HepG2 (cell line): ENCODE results near the gene ABHD12. TPM values are rescaled to one million over a fixed set of nuclear protein-coding genes. Genes with fewer than 3 reads are reported as not detected.

Experiments used
- polyA plus RNA-seq, 8 experiments: library from polyadenylated mRNA; depleted of rRNA in 3 of 8; stranded (reverse) in 7 of 8; unstranded in 1 of 8; fragments of >200 nt; fragmentation: Illumina TruSeq in 4 of 8; extraction: Trizol in 4 of 8; gene quantifications; 2 replicates each; pipeline versions ENCODE4 v1.2.1 to v1.2.3, GENCODE V29; 2011 to 2016; ENCODE audit warnings: low read depth in 4 of 8, missing spikeins in 1 of 8, mixed read lengths in 1 of 8; ENCODE audit not compliant: insufficient read depth in 1 of 8
- small RNA-seq, 3 experiments: library from RNA; depleted of rRNA; stranded (forward); fragments of <200 nt; gene quantifications; one replicate each; pipeline ENCODE3, GENCODE V24; 2012; ENCODE audit warnings: low read depth in 2 of 3, low replicate concordance in 1 of 3; ENCODE audit not compliant: insufficient read length in 3 of 3, insufficient read depth in 2 of 3
- total RNA-seq, 5 experiments: library from RNA; depleted of rRNA; stranded (reverse); fragments of >200 nt; fragmentation: Illumina TruSeq; extraction: Trizol; gene quantifications; 2 replicates each; pipeline ENCODE4 v1.2.3, GENCODE V29; 2016; ENCODE audit warnings: low read depth in 1 of 5

Gene ABHD12
- total and polyA plus RNA-seq, 2 of the 13 experiments (the other 11 are each of a cell fraction or from before 2014, with no cell fraction given) = 23.5 to 72.1 TPM

Small RNAs within 50 kb of the gene (small RNA-seq; reads per million reads assigned to genes)
- gene AL121772.2 = 0 reads per million in 3 experiments

Other genes with a start within 250 kb of the ABHD12 start
- 98.4 and 164 TPM in 2 replicates for gene ENTPD6, start 195.1 kb downstream of the ABHD12 start, total RNA-seq (2016; rRNA removed; fragmentation: Illumina TruSeq; extraction: Trizol)
- 172 and 221 TPM in 2 replicates for gene ENTPD6, start 195.1 kb downstream of the ABHD12 start, polyA plus RNA-seq (2011; rRNA removed)
- 82.0 and 86.3 TPM in 2 replicates for gene PYGB, start 142.8 kb downstream of the ABHD12 start, total RNA-seq (2016; rRNA removed; fragmentation: Illumina TruSeq; extraction: Trizol)
- 24.2 and 37.5 TPM in 2 replicates for gene PYGB, start 142.8 kb downstream of the ABHD12 start, polyA plus RNA-seq (2011; rRNA removed)
- 59.9 and 74.6 TPM in 2 replicates for gene GINS1, start 16.8 kb upstream of the ABHD12 start, total RNA-seq (2016; rRNA removed; fragmentation: Illumina TruSeq; extraction: Trizol)
- 10.3 and 14.6 TPM in 2 replicates for gene GINS1, start 16.8 kb upstream of the ABHD12 start, polyA plus RNA-seq (2011; rRNA removed)
- gene NINL, start 194.7 kb upstream of the ABHD12 start, total RNA-seq (2016; rRNA removed; fragmentation: Illumina TruSeq; extraction: Trizol) = 23.3 and 34.3 TPM in 2 replicates
- 32.3 and 34.6 TPM in 2 replicates for gene NINL, start 194.7 kb upstream of the ABHD12 start, polyA plus RNA-seq (2011; rRNA removed)
- 21.5 and 31.0 TPM in 2 replicates for gene NANP, start 233.2 kb upstream of the ABHD12 start, total RNA-seq (2016; rRNA removed; fragmentation: Illumina TruSeq; extraction: Trizol)
- 8.6 and 8.9 TPM in 2 replicates for gene NANP, start 233.2 kb upstream of the ABHD12 start, polyA plus RNA-seq (2011; rRNA removed)